ENCODE results near the gene BTBD17. TPM values are rescaled to one million over a fixed set of nuclear protein-coding genes. Genes with fewer than 3 reads are reported as not detected.
A peak's percentile ranks its signal among the peaks of the same experiment; 100 is the strongest.

Gene BTBD17
- total RNA-seq, 4 donors from 2014 or later, result not detected

GRCh38 chr17:74402048-74402447 is 40.4 kb upstream of the BTBD17 start:
- TF ChIP-seq POLR2A (IDR thresholded peaks at IDR 0.05) (no peak), CTCF (IDR thresholded peaks at IDR 0.05 in 4 of 5, conservative IDR thresholded peaks at IDR 0.05 in 1 of 5) (no peak)

GRCh38 chr17:74396567-74396966 is 34.9 kb upstream of the BTBD17 start:
- peaks cover 35 to 37% of the 10 kb centered on the region in 2 donors for H3K4me1 ChIP-seq
- no peaks in the 10 kb centered on the region for H3K36me3 ChIP-seq
- TF ChIP-seq CTCF (IDR thresholded peaks at IDR 0.05 in 4 of 5, conservative IDR thresholded peaks at IDR 0.05 in 1 of 5), result no peak
- no peak for TF ChIP-seq POLR2A (IDR thresholded peaks at IDR 0.05)
- H3K27ac ChIP-seq, result peak overlapping the region; percentile 88 to 95 (median 95)
- no peak for ATAC-seq
- H3K27me3 ChIP-seq, result no peaks in the 10 kb centered on the region
- H3K4me3 ChIP-seq, result no peak overlapping the region
- in situ Hi-C loops (cut with MboI; ENCODE audit: low sequenced_read_pairs in 4 of 4), result loop anchor here in 1 of 4 donors (25.0 kb wide), 1 partner anchor 466 kb away; the partner anchor contains the start of genes FDXR and GRIN2C
- H3K9me3 ChIP-seq, result no peaks in the 10 kb centered on the region
- no peak for DNase-seq
- intact Hi-C loops (cut with DNase I; ENCODE audit: low total_unique reads), result no loop called here

More at GRCh38 chr17:74402048-74402447, 40.4 kb upstream of the BTBD17 start:
- Histone ChIP-seq H3K4me3 (no peak overlapping the region), H3K27ac (no peak overlapping the region), H3K36me3 (no peaks in the 10 kb centered on the region), H3K4me1 (peaks cover 6 to 8% of the 10 kb centered on the region in 2 donors), H3K9me3 (no peaks in the 10 kb centered on the region), H3K27me3 (no peaks in the 10 kb centered on the region)
- intact Hi-C loops (cut with DNase I; ENCODE audit: low total_unique reads) (no loop called here), in situ Hi-C loops (cut with MboI; ENCODE audit: low sequenced_read_pairs in 4 of 4) (no loop called here)
- ATAC-seq, result no peak
- DNase-seq, result no peak

- Histone ChIP-seq H3K27ac (peak overlapping the region; percentile 88 to 95 (median 95)), H3K4me3 (peak overlapping the region in 2 of 4 donors; percentile 9 to 19), H3K4me1 (peaks cover 40 to 41% of the 10 kb centered on the region in 2 donors), H3K9me3 (no peaks in the 10 kb centered on the region), H3K36me3 (no peaks in the 10 kb centered on the region), H3K27me3 (no peaks in the 10 kb centered on the region)
- TF ChIP-seq CTCF (IDR thresholded peaks at IDR 0.05 in 4 of 5, conservative IDR thresholded peaks at IDR 0.05 in 1 of 5) (peak in 2 of 5 experiments; percentile 7 to 23), POLR2A (IDR thresholded peaks at IDR 0.05) (peak; percentile 38 to 48)
- in situ Hi-C loops (cut with MboI; ENCODE audit: low sequenced_read_pairs in 4 of 4) (loop anchor here in 1 of 4 donors (25.0 kb wide), 1 partner anchor 467 kb away; the partner anchor contains the start of genes FDXR and GRIN2C), intact Hi-C loops (cut with DNase I; ENCODE audit: low total_unique reads) (loop anchor here (1.0 kb wide), 1 partner anchor 29 kb away; no protein-coding TSS in a partner anchor)
- DNase-seq (peak; percentile 78 to 92), ATAC-seq (peak; percentile 93 to 94)
These were observed 33.3 kb upstream of the BTBD17 start for GRCh38 chr17:74394977-74395376.

GRCh38 chr17:74394275-74394950 is 32.7 kb upstream of the BTBD17 start:
- no peaks in the 10 kb centered on the region for H3K36me3 ChIP-seq
- H3K4me3 ChIP-seq, result no peak overlapping the region
- no peaks in the 10 kb centered on the region for H3K9me3 ChIP-seq
- TF ChIP-seq CTCF (IDR thresholded peaks at IDR 0.05 in 4 of 5, conservative IDR thresholded peaks at IDR 0.05 in 1 of 5) (no peak), POLR2A (IDR thresholded peaks at IDR 0.05) (no peak)
- H3K27me3 ChIP-seq, result no peaks in the 10 kb centered on the region
- H3K27ac ChIP-seq, result peak overlapping the region; percentile 88 to 95 (median 95)
- peak; percentile 54 to 64 for ATAC-seq
- peak in 1 of 2 donors; percentile 58 for DNase-seq
- in situ Hi-C loops (cut with MboI; ENCODE audit: low sequenced_read_pairs in 4 of 4) (loop anchor here in 1 of 4 donors (25.0 kb wide), 1 partner anchor 468 kb away; the partner anchor contains the start of genes FDXR and GRIN2C), intact Hi-C loops (cut with DNase I; ENCODE audit: low total_unique reads) (no loop called here)
- H3K4me1 ChIP-seq, result peaks cover 40 to 41% of the 10 kb centered on the region in 2 donors

All from gastrocnemius medialis (tissue), 4 donors.